Measurements from ENCODE around the gene MLXIP.

The MLXIP gene

GRCh38 chr12:122141911-122142725, 63.6 kb downstream of the MLXIP start:
- DNase-seq (ENCODE audit: low read depth in 4 of 4, low spot score in 1 of 4): no peak

- no peak for DNase-seq (ENCODE audit: low read depth in 4 of 4, low spot score in 1 of 4)
These were observed 64.3 kb downstream of the MLXIP start for GRCh38 chr12:122142857-122143256.

- DNase-seq (ENCODE audit: low read depth in 4 of 4, low spot score in 1 of 4): no peak
These were observed 66.3 kb downstream of the MLXIP start for GRCh38 chr12:122144885-122145284.

- no peak for DNase-seq (ENCODE audit: low read depth in 4 of 4, low spot score in 1 of 4)
These were observed 67.2 kb downstream of the MLXIP start for GRCh38 chr12:122145505-122146330.

- no peak for DNase-seq (ENCODE audit: low read depth in 4 of 4, low spot score in 1 of 4)
These were observed 69.1 kb downstream of the MLXIP start for GRCh38 chr12:122147514-122148290.

GRCh38 chr12:122148657-122149056, 70.1 kb downstream of the MLXIP start:
- no peak for DNase-seq (ENCODE audit: low read depth in 4 of 4, low spot score in 1 of 4)

- DNase-seq (ENCODE audit: low read depth in 4 of 4, low spot score in 1 of 4): no peak
These were observed 71.6 kb downstream of the MLXIP start for GRCh38 chr12:122150127-122150681.

GRCh38 chr12:122152754-122153153, 74.2 kb downstream of the MLXIP start:
- DNase-seq (ENCODE audit: low read depth in 4 of 4, low spot score in 1 of 4): no peak

- no peak for DNase-seq (ENCODE audit: low read depth in 4 of 4, low spot score in 1 of 4)
These were observed 77.1 kb downstream of the MLXIP start for GRCh38 chr12:122155705-122156104.

- no peak for DNase-seq (ENCODE audit: low read depth in 4 of 4, low spot score in 1 of 4)
These were observed 80.2 kb downstream of the MLXIP start for GRCh38 chr12:122158700-122159285.

GRCh38 chr12:122159882-122160281, 81.3 kb downstream of the MLXIP start:
- DNase-seq (ENCODE audit: low read depth in 4 of 4, low spot score in 1 of 4): no peak

- no peak for DNase-seq (ENCODE audit: low read depth in 4 of 4, low spot score in 1 of 4)
These were observed 82.2 kb downstream of the MLXIP start for GRCh38 chr12:122160761-122161160.

- DNase-seq (ENCODE audit: low read depth in 4 of 4, low spot score in 1 of 4): no peak
These were observed 83.1 kb downstream of the MLXIP start for GRCh38 chr12:122161682-122162081.

GRCh38 chr12:122162976-122163375, 84.4 kb downstream of the MLXIP start:
- no peak for DNase-seq (ENCODE audit: low read depth in 4 of 4, low spot score in 1 of 4)

- DNase-seq (ENCODE audit: low read depth in 4 of 4, low spot score in 1 of 4): peak in 2 of 4 experiments; percentile 14 to 36
These were observed 88.1 kb downstream of the MLXIP start for GRCh38 chr12:122166422-122167349.

GRCh38 chr12:122167356-122167925, 88.9 kb downstream of the MLXIP start:
- DNase-seq (ENCODE audit: low read depth in 4 of 4, low spot score in 1 of 4): no peak

GRCh38 chr12:122168492-122168891, 89.9 kb downstream of the MLXIP start:
- no peak for DNase-seq (ENCODE audit: low read depth in 4 of 4, low spot score in 1 of 4)

GRCh38 chr12:122171399-122171798, 92.8 kb downstream of the MLXIP start:
- DNase-seq (ENCODE audit: low read depth in 4 of 4, low spot score in 1 of 4): no peak

- DNase-seq (ENCODE audit: low read depth in 4 of 4, low spot score in 1 of 4): no peak
These were observed 93.8 kb downstream of the MLXIP start for GRCh38 chr12:122172262-122172939.
